Activated CD8-positive, alpha-beta memory T cell treated with anti-CD3 and anti-CD28 coated beads, Interleukin-2, amount 50 U/mL, for 1 hour (primary cell): Measurements from ENCODE around the gene SLC35E3.
"Not testable (repeated sequence)": the region's sequence is repeated elsewhere in the genome, so short reads cannot be mapped to it uniquely, and the experiment has no call there.

Source experiments
- DNase-seq: peaks from one replicate; pipeline ENCODE4 v3.0.0-alpha.2; 2020; ENCODE audit errors: extremely low read depth

Gene SLC35E3

GRCh38 chr12:68813242-68813593 is 67.2 kb downstream of the SLC35E3 start:
- DNase-seq, result no peak

DNA sequence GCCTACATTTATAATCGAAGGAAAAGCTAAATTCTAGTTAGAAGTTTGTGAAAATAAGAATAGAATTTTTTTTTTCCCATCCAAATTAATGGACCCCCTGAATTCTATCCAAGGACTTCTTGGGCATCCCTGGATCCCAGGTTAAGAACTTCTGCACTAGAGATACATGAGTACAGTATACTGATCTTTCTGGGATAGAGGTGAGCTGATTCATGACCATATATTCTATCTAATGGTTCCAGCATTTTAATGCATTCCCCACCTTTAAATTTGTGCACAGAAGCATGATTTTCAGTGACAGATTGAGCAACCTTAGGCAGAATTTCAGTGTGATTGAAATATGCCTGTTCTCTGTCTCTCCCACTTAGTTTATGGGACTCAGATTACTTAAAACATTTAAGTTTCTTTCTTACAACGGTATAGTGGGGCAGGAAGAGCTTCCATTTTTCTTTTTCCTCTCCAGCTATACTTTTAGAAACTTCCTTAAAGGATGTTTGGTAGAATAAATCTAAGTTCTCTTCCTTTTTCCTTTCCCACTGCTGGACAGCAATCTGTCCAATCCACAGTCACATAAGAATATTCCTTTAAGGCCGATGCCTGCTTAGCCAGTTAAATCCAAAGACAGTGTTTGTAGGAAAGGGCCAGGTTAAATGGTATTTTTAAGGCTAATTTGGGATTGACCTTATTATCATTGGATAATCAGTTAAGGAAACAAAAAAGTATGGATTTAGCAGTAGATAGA is 68.7 kb downstream of the SLC35E3 start:
- DNase-seq, result no peak

- no peak for DNase-seq
Observed at GRCh38 chr12:68815232-68815927, 69.4 kb downstream of the SLC35E3 start.

GRCh38 chr12:68815928-68816800 is 70.2 kb downstream of the SLC35E3 start:
- no peak for DNase-seq

GRCh38 chr12:68819481-68819880 is 73.5 kb downstream of the SLC35E3 start:
- not testable (repeated sequence) for DNase-seq

- no peak for DNase-seq
Observed at GRCh38 chr12:68821357-68822188, 75.6 kb downstream of the SLC35E3 start.

DNA sequence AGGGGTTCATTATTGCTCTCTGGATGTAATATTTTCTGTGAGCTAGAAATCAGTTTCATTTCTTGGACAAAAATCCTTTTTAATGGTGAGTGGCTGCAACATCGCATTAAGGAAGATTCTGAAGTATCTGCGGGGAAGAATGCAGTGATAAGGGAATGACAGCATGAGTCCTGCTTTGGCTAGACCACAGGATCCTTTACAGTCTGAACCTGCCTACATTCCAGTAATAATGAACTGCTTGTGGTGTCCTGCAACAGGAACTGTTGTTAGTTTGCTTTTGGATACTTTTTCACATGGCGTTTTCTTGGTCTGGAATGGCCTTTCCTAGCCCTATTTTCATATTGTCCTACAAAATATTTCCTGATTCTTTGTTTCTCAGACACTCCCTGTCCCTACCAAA is 77.7 kb downstream of the SLC35E3 start:
- DNase-seq, result no peak

DNA sequence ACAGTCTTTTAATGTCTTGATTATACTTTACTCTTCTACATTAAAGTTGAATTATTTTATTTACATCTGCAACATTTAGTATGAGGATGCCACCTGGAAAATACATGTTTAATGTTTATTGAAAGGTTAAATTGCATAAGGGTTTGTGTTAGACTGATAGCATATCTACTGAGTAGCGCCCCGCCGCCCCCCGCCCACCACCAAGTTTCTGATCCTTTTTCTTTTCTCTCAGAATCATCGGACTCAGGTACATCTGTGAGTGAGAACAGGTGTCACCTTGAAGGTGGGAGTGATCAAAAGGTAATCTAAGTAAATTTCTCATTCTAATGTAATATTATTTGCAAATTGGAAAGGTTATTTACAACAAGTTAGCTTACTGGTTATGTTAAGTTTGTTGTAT is 78.2 kb downstream of the SLC35E3 start:
- no peak for DNase-seq

DNA sequence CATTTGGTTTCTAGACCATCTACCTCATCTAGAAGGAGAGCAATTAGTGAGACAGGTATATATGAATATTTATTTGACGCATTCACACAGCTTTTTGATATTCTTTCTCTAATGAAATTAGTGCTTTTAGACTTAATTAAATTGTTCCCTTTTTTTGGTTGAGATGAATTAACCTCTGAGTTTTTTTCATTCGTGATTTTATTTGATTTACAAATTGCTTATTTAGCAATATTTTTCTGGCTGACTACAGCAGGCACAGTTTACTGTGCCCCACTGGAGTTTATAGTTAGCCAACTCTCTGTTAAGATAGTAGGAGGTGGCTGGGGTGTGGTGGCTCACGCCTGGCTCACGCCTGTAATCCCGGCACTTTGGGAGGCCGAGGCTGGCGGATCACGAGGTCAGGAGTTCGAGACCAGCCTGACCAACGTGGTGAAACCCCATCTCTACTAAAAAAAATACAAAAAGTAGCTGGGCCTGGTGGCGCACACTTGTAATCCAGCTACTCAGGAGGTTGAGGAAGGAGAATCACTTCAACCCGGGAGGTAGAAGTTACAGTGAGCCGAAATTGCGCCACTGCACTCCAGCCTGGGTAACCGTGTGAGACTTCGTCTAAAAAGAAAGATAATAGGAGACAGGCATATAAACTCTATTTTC is 78.7 kb downstream of the SLC35E3 start:
- no peak for DNase-seq

DNA sequence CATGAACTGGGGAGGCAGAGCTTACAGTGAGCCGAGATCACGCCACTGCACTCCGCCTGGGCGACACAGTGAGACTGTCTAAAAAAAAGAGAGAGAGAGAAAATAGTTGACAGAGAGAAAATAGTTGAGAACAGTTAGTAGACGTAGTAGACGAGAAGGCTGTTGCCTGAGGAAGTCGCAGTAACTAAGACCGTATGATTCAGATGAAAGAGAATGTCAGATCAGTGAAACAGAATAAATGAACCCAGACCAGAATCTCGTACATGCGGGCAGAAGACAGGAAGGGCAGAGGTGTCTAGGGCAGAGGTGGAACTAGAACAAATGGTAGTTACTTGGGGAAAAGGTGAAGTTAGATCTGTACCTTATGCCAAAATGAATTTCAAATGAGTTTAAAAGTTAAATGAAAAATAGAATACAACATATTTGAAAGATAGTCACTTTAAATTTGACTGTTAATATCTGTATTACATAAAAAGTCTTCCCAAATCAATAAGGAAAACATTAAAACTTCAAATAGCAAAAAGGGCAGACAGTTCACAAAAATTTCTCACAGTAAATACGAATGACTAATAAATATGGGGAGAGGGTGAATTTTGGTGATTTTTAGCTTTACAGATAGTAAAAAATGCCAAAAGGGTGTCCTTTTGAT is 79.7 kb downstream of the SLC35E3 start:
- no peak for DNase-seq

DNA sequence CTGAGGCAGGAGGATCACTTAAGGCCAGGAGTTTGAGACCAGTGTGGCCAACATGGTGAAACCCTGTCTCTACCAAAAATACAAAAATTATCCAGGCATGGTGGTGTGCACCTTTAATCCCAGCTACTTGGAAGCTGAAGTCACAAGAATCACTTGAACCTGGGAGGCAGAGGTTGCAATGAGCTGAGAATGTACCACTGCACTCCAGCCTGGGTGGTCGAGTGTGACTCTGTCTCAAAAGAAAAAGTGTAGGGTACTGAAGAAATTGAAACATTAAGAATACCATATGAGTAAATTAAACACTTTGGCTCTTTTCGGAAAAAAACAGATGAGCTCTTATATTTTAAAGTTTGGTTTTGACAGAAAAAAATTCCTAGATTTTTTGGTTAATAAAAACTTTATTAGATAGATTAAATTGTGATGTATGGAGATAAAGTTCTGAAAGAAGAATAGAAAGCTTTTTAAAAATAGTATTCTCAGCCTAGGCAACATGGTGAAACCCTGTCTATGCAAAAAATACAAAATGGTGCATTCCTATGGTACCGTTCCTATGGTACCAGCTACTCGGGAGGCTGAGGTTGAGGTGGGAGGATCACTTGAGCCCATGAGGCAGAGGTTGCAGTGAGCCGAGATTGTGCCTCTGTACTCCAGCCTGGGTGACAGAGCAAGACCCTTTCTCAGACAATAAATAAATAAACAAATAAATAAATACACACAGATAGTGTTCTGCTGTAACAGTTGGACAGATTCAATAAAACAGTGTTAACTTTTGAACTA is 82.1 kb downstream of the SLC35E3 start:
- DNase-seq, result no peak

DNA sequence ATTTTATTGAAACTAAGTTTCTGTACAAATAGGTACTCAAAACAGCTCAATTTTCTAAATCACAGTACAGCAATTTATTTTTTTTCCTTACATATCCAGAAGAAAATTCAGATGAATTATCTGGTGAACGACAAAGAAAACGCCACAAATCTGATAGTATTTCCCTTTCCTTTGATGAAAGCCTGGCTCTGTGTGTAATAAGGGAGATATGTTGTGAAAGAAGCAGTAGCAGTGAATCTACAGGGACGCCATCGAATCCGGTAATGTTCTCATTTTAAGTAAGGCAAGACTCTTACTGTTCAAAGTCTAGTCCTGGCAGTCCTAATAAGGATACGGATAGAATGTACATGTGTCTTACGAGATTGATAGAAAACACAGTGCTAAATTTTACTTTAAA is 82.7 kb downstream of the SLC35E3 start:
- no peak for DNase-seq
